ENCODE data around the gene UBE2I. TPM values are rescaled to one million over a fixed set of nuclear protein-coding genes. Genes with fewer than 3 reads are reported as not detected.
"Not testable (repeated sequence)": the region's sequence is repeated elsewhere in the genome, so short reads cannot be mapped to it uniquely, and the experiment has no call there.

UBE2I gene
- total RNA-seq, 1 experiment from 2014 or later: 212 TPM

DNA sequence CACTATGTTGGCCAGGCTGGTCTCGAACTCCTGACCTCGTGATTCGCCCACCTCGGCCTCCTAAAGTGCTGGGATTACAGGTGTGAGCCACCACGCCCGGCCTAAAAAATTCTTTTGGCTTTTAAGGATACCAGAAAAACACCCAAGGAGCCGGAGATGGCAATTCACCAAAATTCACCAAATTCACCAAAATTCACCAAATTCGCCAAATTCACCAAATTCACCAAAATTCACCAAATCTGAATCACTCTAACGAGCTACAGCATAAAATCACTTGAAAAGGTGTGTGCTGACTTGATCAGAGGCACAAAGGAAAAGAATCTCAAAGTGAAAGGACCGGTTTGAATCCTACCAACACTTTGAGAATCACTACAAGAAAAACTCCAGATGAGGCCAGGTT is 19.5 kb downstream of the UBE2I start:
- RAD21 ChIA-PET (ENCODE audit: low non-redundant PET in 1 of 2, low total read pairs in 2 of 2, uncharacterized antibody in 2 of 2, unreplicated experiment in 2 of 2); H3K9me3 ChIP-seq (ENCODE audit: control insufficient read depth in 1 of 2, insufficient read depth in 1 of 2, low read depth in 1 of 2, low read length in 2 of 2); H3K4me3 ChIP-seq (replicated peaks in 1 of 2; ENCODE audit: low read depth in 1 of 2, low read length in 2 of 2); H4K20me1 ChIP-seq (ENCODE audit: insufficient read depth); H3K27me3 ChIP-seq (ENCODE audit: insufficient read depth, low read length); H3K4me2 ChIP-seq (ENCODE audit: low read length); H3K27ac ChIP-seq (ENCODE audit: low read depth, low read length); H2AFZ ChIP-seq (ENCODE audit: low read depth, low read length, poor library complexity, severe bottlenecking); CTCF ChIA-PET; H3K9me2 ChIP-seq (ENCODE audit: insufficient read depth); POLR2A ChIA-PET; H3K36me3 ChIP-seq (ENCODE audit: control insufficient read depth in 1 of 2, insufficient read depth in 2 of 2, low read length in 2 of 2); ATAC-seq; intact Hi-C loops (cut with micrococcal nuclease); DNase-seq (ENCODE audit: low read depth, low spot score); H3K9ac ChIP-seq (ENCODE audit: low read length); BruUV-seq (replicated peaks); H3K79me2 ChIP-seq (ENCODE audit: insufficient read depth, low read length): not testable (repeated sequence)
- peaks cover 15 to 23% of the 10 kb centered on the region in 2 experiments; a peak in 3 of 4 replicates for H3K4me1 ChIP-seq (ENCODE audit: control insufficient read depth in 1 of 2, insufficient read depth in 2 of 2, low read length in 2 of 2)

DNA sequence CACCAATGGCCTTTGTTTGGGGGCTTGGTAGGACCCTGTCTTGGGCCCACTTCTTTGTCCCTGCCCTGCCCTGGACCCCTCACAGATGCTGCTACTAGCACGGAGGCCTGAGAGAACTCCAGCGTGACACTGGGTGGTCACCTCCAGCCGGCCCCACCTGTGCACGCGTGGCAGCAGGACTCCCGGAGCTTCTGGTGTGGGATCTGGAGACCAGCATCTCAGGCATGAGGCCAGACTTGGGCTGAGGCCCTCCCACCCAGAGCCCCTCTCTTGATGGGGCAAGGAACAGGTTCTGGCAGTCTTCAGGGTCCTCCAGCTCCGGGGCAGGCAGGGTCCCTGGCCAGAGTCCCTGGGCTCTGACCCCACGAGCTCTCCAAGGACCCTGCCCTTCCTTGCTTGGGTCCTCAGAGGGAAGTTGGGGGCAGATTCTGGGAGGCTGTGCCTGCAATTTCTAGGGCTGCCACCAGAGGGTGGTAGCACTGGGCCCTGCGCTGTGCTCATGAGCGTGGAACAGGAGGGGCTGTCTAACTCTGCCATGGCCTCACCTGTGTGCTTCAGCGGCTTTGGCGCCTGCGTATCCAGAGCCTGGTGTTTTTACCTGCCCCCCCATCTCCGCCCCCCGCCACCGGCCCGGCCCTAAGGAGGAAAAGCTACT is 21.0 kb downstream of the UBE2I start:
- DNase-seq (ENCODE audit: low read depth, low spot score): no peak
- peak; percentile 33 for ATAC-seq
- BruUV-seq (replicated peaks): no TSS peak
- Histone ChIP-seq H3K27me3 (ENCODE audit: insufficient read depth, low read length) (no peaks in the 10 kb centered on the region), H2AFZ (ENCODE audit: low read depth, low read length, poor library complexity, severe bottlenecking) (no peak overlapping the region), H3K4me1 (ENCODE audit: control insufficient read depth in 1 of 2, insufficient read depth in 2 of 2, low read length in 2 of 2) (peaks cover 15 to 30% of the 10 kb centered on the region in 2 experiments; a peak in 3 of 4 replicates), H3K4me3 (replicated peaks in 1 of 2; ENCODE audit: low read depth in 1 of 2, low read length in 2 of 2) (no peak overlapping the region), H3K9me2 (ENCODE audit: insufficient read depth) (no peaks in the 10 kb centered on the region), H3K27ac (ENCODE audit: low read depth, low read length) (no peak overlapping the region), H3K9me3 (ENCODE audit: control insufficient read depth in 1 of 2, insufficient read depth in 1 of 2, low read depth in 1 of 2, low read length in 2 of 2) (no peaks in the 10 kb centered on the region; a peak in 1 of 4 replicates), H3K4me2 (ENCODE audit: low read length) (no peak overlapping the region), H3K9ac (ENCODE audit: low read length) (no peak overlapping the region), H3K79me2 (ENCODE audit: insufficient read depth, low read length) (no peaks in the 10 kb centered on the region), H3K36me3 (ENCODE audit: control insufficient read depth in 1 of 2, insufficient read depth in 2 of 2, low read length in 2 of 2) (no peaks in the 10 kb centered on the region), H4K20me1 (ENCODE audit: insufficient read depth) (no peaks in the 10 kb centered on the region)
- POLR2A ChIA-PET: no interaction called here
- TF ChIP-seq, protein P1, sequence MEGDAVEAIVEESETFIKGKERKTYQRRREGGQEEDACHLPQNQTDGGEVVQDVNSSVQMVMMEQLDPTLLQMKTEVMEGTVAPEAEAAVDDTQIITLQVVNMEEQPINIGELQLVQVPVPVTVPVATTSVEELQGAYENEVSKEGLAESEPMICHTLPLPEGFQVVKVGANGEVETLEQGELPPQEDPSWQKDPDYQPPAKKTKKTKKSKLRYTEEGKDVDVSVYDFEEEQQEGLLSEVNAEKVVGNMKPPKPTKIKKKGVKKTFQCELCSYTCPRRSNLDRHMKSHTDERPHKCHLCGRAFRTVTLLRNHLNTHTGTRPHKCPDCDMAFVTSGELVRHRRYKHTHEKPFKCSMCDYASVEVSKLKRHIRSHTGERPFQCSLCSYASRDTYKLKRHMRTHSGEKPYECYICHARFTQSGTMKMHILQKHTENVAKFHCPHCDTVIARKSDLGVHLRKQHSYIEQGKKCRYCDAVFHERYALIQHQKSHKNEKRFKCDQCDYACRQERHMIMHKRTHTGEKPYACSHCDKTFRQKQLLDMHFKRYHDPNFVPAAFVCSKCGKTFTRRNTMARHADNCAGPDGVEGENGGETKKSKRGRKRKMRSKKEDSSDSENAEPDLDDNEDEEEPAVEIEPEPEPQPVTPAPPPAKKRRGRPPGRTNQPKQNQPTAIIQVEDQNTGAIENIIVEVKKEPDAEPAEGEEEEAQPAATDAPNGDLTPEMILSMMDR (IDR thresholded peaks at IDR 0.05 in 2 of 3, conservative IDR thresholded peaks at IDR 0.05 in 1 of 3; ENCODE audit: borderline replicate concordance in 1 of 3, insufficient read depth in 1 of 3, low read depth in 2 of 3, low read length in 2 of 3): peak; percentile 4 to 77 (median 76); a peak in 4 of 6 replicates
- no peak for TF ChIP-seq RAD21 (IDR thresholded peaks at IDR 0.05; ENCODE audit: low read depth)
- intact Hi-C loops (cut with micrococcal nuclease): no loop called here
- CTCF ChIA-PET: interaction anchor here (0.8 kb wide), 1 partner anchor 16 kb away, joined by 3 read pairs; no protein-coding TSS in a partner anchor
- RAD21 ChIA-PET (ENCODE audit: low non-redundant PET in 1 of 2, low total read pairs in 2 of 2, uncharacterized antibody in 2 of 2, unreplicated experiment in 2 of 2): no interaction called here

All from HCT116 (cell line).